IMR-90 (cell line): ENCODE results near the gene TRAPPC2L. TPM values are rescaled to one million over a fixed set of nuclear protein-coding genes. Genes with fewer than 3 reads are reported as not detected.

Experiments
- ATAC-seq: fragments of 200-7000 bp; cut with Tn5 transposase; 2 replicates; pipeline ENCODE4 v1.9.1; 2020; ENCODE audit warnings: low read depth, mild to moderate bottlenecking, moderate library complexity
- BruUV-seq: library from RNA; stranded (reverse); fragments of 400-500 nt; replicated peaks from 2 replicates; lab custom pipeline; 2021; lab: Mats Ljungman, UMichigan
- CTCF ChIA-PET: fragments of 300-600 bp; formaldehyde crosslinking; extraction: SDS; loops from one replicate; lab custom pipeline; 2021; ENCODE audit warnings: antibody characterized with exemption; lab: Yijun Ruan, JAX
- POLR2A ChIA-PET: fragments of 300-600 bp; sonication (Branson Sonifier 250); formaldehyde crosslinking; loops from one replicate; lab custom pipeline; 2022; ENCODE audit warnings: antibody characterized with exemption; ENCODE audit not compliant: unreplicated experiment; lab: Charles Lee
- DNase-seq: peaks from one replicate; pipeline ENCODE4 v3.0.0; 2013
- H2AFZ ChIP-seq: replicated peaks from 2 replicates; pipeline ENCODE3; 2013; ENCODE audit warnings: low read length, mild to moderate bottlenecking; ENCODE audit not compliant: poor library complexity
- H2AK5ac ChIP-seq: 2 replicates; pipeline ENCODE4 v1.6.1; 2013; ENCODE audit warnings: low read depth, low read length, inconsistent platforms
- H2AK9ac ChIP-seq: replicated peaks from 2 replicates; pipeline ENCODE3; 2013; ENCODE audit warnings: mild to moderate bottlenecking, low read depth, low read length, moderate library complexity; ENCODE audit not compliant: poor library complexity
- H2BK120ac ChIP-seq: 2 replicates; pipeline ENCODE4 v1.6.1; 2013; ENCODE audit warnings: low read depth, low read length, inconsistent platforms
- H2BK15ac ChIP-seq: 3 replicates; pipeline ENCODE4 v1.6.1; 2013; ENCODE audit warnings: low read depth, low read length, inconsistent platforms
- H2BK20ac ChIP-seq: 2 replicates; pipeline ENCODE4 v1.6.1; 2013; ENCODE audit warnings: low read depth, mild to moderate bottlenecking, inconsistent platforms, low read length, moderate library complexity
- H2BK5ac ChIP-seq: 2 replicates; pipeline ENCODE4 v1.6.1; 2013; ENCODE audit warnings: mild to moderate bottlenecking, low read depth, low read length, inconsistent platforms; ENCODE audit not compliant: poor library complexity, severe bottlenecking
- H3K14ac ChIP-seq: replicated peaks from 2 replicates; pipeline ENCODE4 v1.6.1; 2013; ENCODE audit warnings: low read depth, low read length, inconsistent platforms
- H3K18ac ChIP-seq: 2 replicates; pipeline ENCODE4 v1.6.1; 2013; ENCODE audit warnings: low read depth, low read length, control low read depth
- H3K23ac ChIP-seq: 2 replicates; pipeline ENCODE4 v1.6.1; 2013; ENCODE audit warnings: low read depth, low read length, inconsistent platforms
- H3K27ac ChIP-seq: 2 replicates; pipeline ENCODE4 v1.5.1; 2013; ENCODE audit warnings: mild to moderate bottlenecking, control low read depth, low read length; ENCODE audit not compliant: insufficient read depth
- H3K27me3 ChIP-seq: 2 replicates; pipeline ENCODE4 v1.6.1; 2013; ENCODE audit warnings: low read length; ENCODE audit not compliant: control insufficient read depth, insufficient read depth
- H3K36me3 ChIP-seq: 2 replicates; pipeline ENCODE4 v1.6.1; 2013; ENCODE audit warnings: low read length, mixed read lengths; ENCODE audit not compliant: control insufficient read depth, insufficient read depth
- H3K4ac ChIP-seq: 2 replicates; pipeline ENCODE4 v1.6.1; 2013; ENCODE audit warnings: low read depth, low read length, inconsistent platforms
- H3K4me1 ChIP-seq: 2 replicates; pipeline ENCODE4 v1.6.1; 2013; ENCODE audit warnings: low read length, mixed read lengths; ENCODE audit not compliant: control insufficient read depth, insufficient read depth
- H3K4me2 ChIP-seq: 2 replicates; pipeline ENCODE4 v1.6.1; 2013; ENCODE audit warnings: low read depth, mild to moderate bottlenecking, control low read depth, low read length, moderate library complexity
- H3K4me3 ChIP-seq: 2 replicates; pipeline ENCODE4 v1.5.1; 2013; ENCODE audit warnings: low read depth, mild to moderate bottlenecking, control low read depth, low read length, moderate library complexity; ENCODE audit not compliant: insufficient read depth
- H3K56ac ChIP-seq: 2 replicates; pipeline ENCODE4 v1.6.1; 2013; ENCODE audit warnings: low read length, inconsistent platforms; ENCODE audit not compliant: insufficient read depth; ENCODE audit errors: extremely low read depth
- H3K79me1 ChIP-seq, 2 experiments: 2 replicates each; pipeline ENCODE4 v1.6.1; 2013; ENCODE audit warnings: low read length in 2 of 2, inconsistent platforms in 1 of 2, low read depth in 1 of 2
- H3K9ac ChIP-seq: 2 replicates; pipeline ENCODE4 v1.6.1; 2013; ENCODE audit warnings: low read depth, low read length, control low read depth
- H3K9me1 ChIP-seq: 2 replicates; pipeline ENCODE4 v1.6.1; 2013; ENCODE audit warnings: low read length, inconsistent platforms; ENCODE audit not compliant: insufficient read depth
- H3K9me3 ChIP-seq: 2 replicates; pipeline ENCODE4 v1.6.1; 2013; ENCODE audit warnings: low read length; ENCODE audit not compliant: control insufficient read depth, insufficient read depth
- H4K20me1 ChIP-seq: 2 replicates; pipeline ENCODE4 v1.6.1; 2013; ENCODE audit warnings: low read length, inconsistent platforms; ENCODE audit not compliant: insufficient read depth
- H4K5ac ChIP-seq: 2 replicates; pipeline ENCODE4 v1.6.1; 2013; ENCODE audit warnings: mild to moderate bottlenecking, low read depth, low read length, control low read depth
- H4K8ac ChIP-seq, 2 experiments: 2 replicates each; pipeline ENCODE4 v1.6.1; 2013; ENCODE audit warnings: low read depth in 2 of 2, low read length in 2 of 2, control low read depth in 1 of 2, inconsistent platforms in 1 of 2
- H4K91ac ChIP-seq: 2 replicates; pipeline ENCODE4 v1.6.1; 2013; ENCODE audit warnings: low read depth, low read length, inconsistent platforms; ENCODE audit not compliant: insufficient read depth
- BHLHE40 ChIP-seq: fragments of 150-350 bp; IDR thresholded peaks from 2 replicates; pipeline ENCODE4 v1.6.1; 2016; ENCODE audit warnings: mild to moderate bottlenecking, low read depth, low read length
- CEBPB ChIP-seq: IDR thresholded peaks from 2 replicates; pipeline ENCODE4 v1.6.1; 2012; ENCODE audit warnings: low read depth, low read length, improper control_type of control experiment
- CHD1 ChIP-seq: IDR thresholded peaks from 2 replicates; pipeline ENCODE4 v1.6.1; 2012; ENCODE audit warnings: low read depth, low read length, improper control_type of control experiment
- FOS ChIP-seq: fragments of 150-350 bp; IDR thresholded peaks from 2 replicates; pipeline ENCODE4 v1.6.1; 2016; ENCODE audit warnings: low read depth, low read length
- MAFK ChIP-seq: IDR thresholded peaks from 2 replicates; pipeline ENCODE4 v1.6.1; 2012; ENCODE audit warnings: low read depth, low read length, improper control_type of control experiment
- MAZ ChIP-seq: IDR thresholded peaks from 2 replicates; pipeline ENCODE4 v1.6.1; 2012; ENCODE audit warnings: low read depth, mild to moderate bottlenecking, low read length, improper control_type of control experiment, moderate library complexity, borderline replicate concordance
- MXI1 ChIP-seq: IDR thresholded peaks from 2 replicates; pipeline ENCODE4 v1.6.1; 2012; ENCODE audit warnings: low read depth, mild to moderate bottlenecking, low read length, moderate library complexity, borderline replicate concordance
- NFE2L2 ChIP-seq: fragments of 150-350 bp; IDR thresholded peaks from 2 replicates; pipeline ENCODE4 v1.6.1; 2016; ENCODE audit warnings: low read depth, mild to moderate bottlenecking, low read length
- POLR2A ChIP-seq: IDR thresholded peaks from 2 replicates; pipeline ENCODE4 v1.6.1; 2012; ENCODE audit warnings: mild to moderate bottlenecking, low read depth, low read length
- RAD21 ChIP-seq: IDR thresholded peaks from 2 replicates; pipeline ENCODE4 v1.6.1; 2012; ENCODE audit warnings: low read length, improper control_type of control experiment
- RCOR1 ChIP-seq: IDR thresholded peaks from 2 replicates; pipeline ENCODE4 v1.6.1; 2012; ENCODE audit warnings: mild to moderate bottlenecking, low read length, improper control_type of control experiment; ENCODE audit not compliant: insufficient replicate concordance
- RFX5 ChIP-seq: IDR thresholded peaks from 2 replicates; pipeline ENCODE4 v1.8.0; 2012; ENCODE audit warnings: low read depth, mild to moderate bottlenecking, low read length, moderate library complexity
- WGBS, 2 experiments: methylation state at CpG; one replicate each; pipeline versions ENCODE4 v1.1.5 to v1.1.7; 2013; ENCODE audit warnings: missing lambda C conversion rate in 2 of 2; ENCODE audit not compliant: insufficient read length in 1 of 2; ENCODE audit errors: extremely low coverage in 2 of 2; 5-methylcytosine and 5-hydroxymethylcytosine counted together
- dilution Hi-C: fragments of 300-500 bp; cut with HindIII; formaldehyde crosslinking; loops from one replicate; pipeline ENCODE4 v1.14.3; 2018; ENCODE audit warnings: low sequenced_read_pairs; ENCODE audit not compliant: unreplicated experiment
- in situ Hi-C: fragments of 300-500 bp; cut with MboI; formaldehyde crosslinking; loops from 3 replicates; pipeline ENCODE4 v1.14.3; 2019; ENCODE audit warnings: low sequenced_read_pairs, inconsistent platforms, mixed read lengths
- intact Hi-C: fragments of 100-400 bp; cut with micrococcal nuclease; formaldehyde crosslinking; loops from 2 replicates; pipeline ENCODE4 v1.10.0; 2022
- polyA plus RNA-seq, 3 experiments: library from polyadenylated mRNA; depleted of rRNA; stranded (reverse); fragments of >200 nt; gene quantifications; 2 replicates each; pipeline ENCODE4 v1.2.3, GENCODE V29; 2012; ENCODE audit warnings: low replicate concordance in 1 of 3
- total RNA-seq: library from RNA; depleted of rRNA; stranded (reverse); fragments of >200 nt; gene quantifications from 2 replicates; pipeline ENCODE4 v1.2.3, GENCODE V29; 2012
- TF ChIP-seq, protein P1 (sequence below): conservative IDR thresholded peaks from 2 replicates; pipeline ENCODE4 v1.5.1; 2012; ENCODE audit warnings: mild to moderate bottlenecking, low read depth, low read length, improper control_type of control experiment
- TF ChIP-seq, protein P2 (sequence below): fragments of 150-350 bp; IDR thresholded peaks from 2 replicates; pipeline ENCODE4 v1.6.1; 2017; ENCODE audit warnings: mild to moderate bottlenecking, antibody characterized with exemption, low read length, low read depth
- TF ChIP-seq, protein P3 (sequence below): fragments of 150-350 bp; IDR thresholded peaks from 2 replicates; pipeline ENCODE4 v1.6.1; 2016; ENCODE audit warnings: low read depth, mild to moderate bottlenecking, low read length, moderate library complexity, borderline replicate concordance

Gene TRAPPC2L
- total and polyA plus RNA-seq, 2 of the 4 experiments (the other 2 are of a cell fraction) = 102 to 109 TPM

DNA sequence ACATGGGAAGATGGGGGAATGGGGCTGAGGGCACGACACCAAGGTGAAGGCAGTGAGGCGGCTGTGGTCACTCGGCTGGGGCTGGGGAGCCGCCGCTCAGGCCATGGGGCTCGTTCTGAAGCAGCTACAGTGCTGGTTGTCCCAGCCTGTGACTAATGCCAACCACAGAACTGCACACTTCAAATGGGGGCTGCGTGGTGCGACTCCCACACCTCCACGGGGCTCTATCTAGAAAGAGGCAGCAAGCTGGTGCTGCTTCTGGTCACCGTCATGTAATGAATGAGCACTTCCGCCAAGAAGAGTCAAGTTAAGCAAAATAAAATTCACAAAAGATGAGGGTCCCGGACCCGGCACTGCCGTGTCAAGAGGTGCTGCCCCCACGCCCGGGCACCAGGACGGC is 20.1 kb upstream of the TRAPPC2L start:
- no peaks in the 10 kb centered on the region for H3K4me1 ChIP-seq
- ChIA-PET POLR2A (no interaction called here), CTCF (no interaction called here)
- no peak overlapping the region for H2BK20ac ChIP-seq
- in situ Hi-C loops (no loop called here), intact Hi-C loops (no loop called here), dilution Hi-C loops (no loop called here)
- TF ChIP-seq, protein P1, sequence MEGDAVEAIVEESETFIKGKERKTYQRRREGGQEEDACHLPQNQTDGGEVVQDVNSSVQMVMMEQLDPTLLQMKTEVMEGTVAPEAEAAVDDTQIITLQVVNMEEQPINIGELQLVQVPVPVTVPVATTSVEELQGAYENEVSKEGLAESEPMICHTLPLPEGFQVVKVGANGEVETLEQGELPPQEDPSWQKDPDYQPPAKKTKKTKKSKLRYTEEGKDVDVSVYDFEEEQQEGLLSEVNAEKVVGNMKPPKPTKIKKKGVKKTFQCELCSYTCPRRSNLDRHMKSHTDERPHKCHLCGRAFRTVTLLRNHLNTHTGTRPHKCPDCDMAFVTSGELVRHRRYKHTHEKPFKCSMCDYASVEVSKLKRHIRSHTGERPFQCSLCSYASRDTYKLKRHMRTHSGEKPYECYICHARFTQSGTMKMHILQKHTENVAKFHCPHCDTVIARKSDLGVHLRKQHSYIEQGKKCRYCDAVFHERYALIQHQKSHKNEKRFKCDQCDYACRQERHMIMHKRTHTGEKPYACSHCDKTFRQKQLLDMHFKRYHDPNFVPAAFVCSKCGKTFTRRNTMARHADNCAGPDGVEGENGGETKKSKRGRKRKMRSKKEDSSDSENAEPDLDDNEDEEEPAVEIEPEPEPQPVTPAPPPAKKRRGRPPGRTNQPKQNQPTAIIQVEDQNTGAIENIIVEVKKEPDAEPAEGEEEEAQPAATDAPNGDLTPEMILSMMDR = no peak
- no peak for TF ChIP-seq MAZ
- TF ChIP-seq CEBPB = no peak
- TF ChIP-seq POLR2A = no peak
- TF ChIP-seq RAD21 = no peak
- no peak for TF ChIP-seq FOS
- TF ChIP-seq MXI1 = no peak
- no peak for TF ChIP-seq RFX5
- TF ChIP-seq CHD1 = no peak
- TF ChIP-seq RCOR1 = no peak
- no peak for TF ChIP-seq MAFK
- no peak for TF ChIP-seq BHLHE40
- no peak for TF ChIP-seq NFE2L2
- TF ChIP-seq, protein P2, sequence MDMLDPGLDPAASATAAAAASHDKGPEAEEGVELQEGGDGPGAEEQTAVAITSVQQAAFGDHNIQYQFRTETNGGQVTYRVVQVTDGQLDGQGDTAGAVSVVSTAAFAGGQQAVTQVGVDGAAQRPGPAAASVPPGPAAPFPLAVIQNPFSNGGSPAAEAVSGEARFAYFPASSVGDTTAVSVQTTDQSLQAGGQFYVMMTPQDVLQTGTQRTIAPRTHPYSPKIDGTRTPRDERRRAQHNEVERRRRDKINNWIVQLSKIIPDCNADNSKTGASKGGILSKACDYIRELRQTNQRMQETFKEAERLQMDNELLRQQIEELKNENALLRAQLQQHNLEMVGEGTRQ = no peak
- TF ChIP-seq, protein P3, sequence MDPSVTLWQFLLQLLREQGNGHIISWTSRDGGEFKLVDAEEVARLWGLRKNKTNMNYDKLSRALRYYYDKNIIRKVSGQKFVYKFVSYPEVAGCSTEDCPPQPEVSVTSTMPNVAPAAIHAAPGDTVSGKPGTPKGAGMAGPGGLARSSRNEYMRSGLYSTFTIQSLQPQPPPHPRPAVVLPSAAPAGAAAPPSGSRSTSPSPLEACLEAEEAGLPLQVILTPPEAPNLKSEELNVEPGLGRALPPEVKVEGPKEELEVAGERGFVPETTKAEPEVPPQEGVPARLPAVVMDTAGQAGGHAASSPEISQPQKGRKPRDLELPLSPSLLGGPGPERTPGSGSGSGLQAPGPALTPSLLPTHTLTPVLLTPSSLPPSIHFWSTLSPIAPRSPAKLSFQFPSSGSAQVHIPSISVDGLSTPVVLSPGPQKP = no peak
- H3K9ac ChIP-seq = no peak overlapping the region
- H3K27ac ChIP-seq = no peak overlapping the region
- H3K79me1 ChIP-seq = no peaks in the 10 kb centered on the region; a peak in 1 of 4 replicates
- H4K91ac ChIP-seq = no peak overlapping the region
- 93% methylated on average over 12 of the region's 17 CpGs; no CpG with 5 or more reads in 1 of the 2 experiments for WGBS, 2 experiments
- no peak overlapping the region for H2BK15ac ChIP-seq
- ATAC-seq = no peak
- no peak overlapping the region for H3K4me3 ChIP-seq
- DNase-seq = no peak
- H3K56ac ChIP-seq = no peak overlapping the region
- H3K14ac ChIP-seq = no peak overlapping the region
- H3K4me2 ChIP-seq = no peak overlapping the region
- no peak overlapping the region for H2BK5ac ChIP-seq
- H3K9me3 ChIP-seq = no peaks in the 10 kb centered on the region
- no peak overlapping the region for H2AFZ ChIP-seq
- H3K27me3 ChIP-seq = no peaks in the 10 kb centered on the region
- H4K8ac ChIP-seq = no peak overlapping the region
- H4K20me1 ChIP-seq = peaks cover 4% of the 10 kb centered on the region; the same call in 1 of the 2 replicates
- H3K23ac ChIP-seq = no peak overlapping the region
- H2AK5ac ChIP-seq = no peak overlapping the region
- H3K4ac ChIP-seq = no peak overlapping the region
- BruUV-seq = no TSS peak
- no peak overlapping the region for H3K18ac ChIP-seq
- no peak overlapping the region for H2AK9ac ChIP-seq
- H3K36me3 ChIP-seq = peaks cover 33% of the 10 kb centered on the region
- H2BK120ac ChIP-seq = no peak overlapping the region
- H3K9me1 ChIP-seq = no peaks in the 10 kb centered on the region
- no peak overlapping the region for H4K5ac ChIP-seq
